Muscle layer of colon (tissue), 2 donors: ENCODE measurements around the gene SOX12.

Source experiments
- H3K27ac ChIP-seq: one replicate; pipeline ENCODE4 v1.7.0; 2013; ENCODE audit warnings: low read depth, mild to moderate bottlenecking, low read length, moderate library complexity
- H3K27me3 ChIP-seq, 2 donors: one replicate each; pipeline ENCODE4 v1.7.0; 2013; ENCODE audit warnings: low read length in 2 of 2, mild to moderate bottlenecking in 2 of 2; ENCODE audit not compliant: insufficient read depth in 2 of 2, control insufficient read depth in 1 of 2
- H3K36me3 ChIP-seq: one replicate; pipeline ENCODE4 v1.7.0; 2013; ENCODE audit warnings: mild to moderate bottlenecking, low read length; ENCODE audit not compliant: insufficient read depth
- H3K4me1 ChIP-seq: one replicate; pipeline ENCODE4 v1.7.0; 2013; ENCODE audit warnings: mild to moderate bottlenecking, low read length; ENCODE audit not compliant: insufficient read depth
- H3K4me3 ChIP-seq, 2 donors: one replicate each; pipeline ENCODE4 v1.7.0; 2013; ENCODE audit warnings: low read length in 2 of 2, low read depth in 1 of 2, mild to moderate bottlenecking in 1 of 2, moderate library complexity in 1 of 2
- H3K9ac ChIP-seq: one replicate; pipeline ENCODE4 v1.7.0; 2013; ENCODE audit warnings: low read length
- H3K9me3 ChIP-seq: one replicate; pipeline ENCODE4 v1.7.0; 2013; ENCODE audit warnings: mild to moderate bottlenecking, low read length
- donor health status: abdominal sarcoma.
- donor health status: Adenocarcinoma of cecum.

The SOX12 gene

GRCh38 chr20:324177-325044 lies 941 bp upstream of the SOX12 start:
- Histone ChIP-seq H3K27me3 (no peaks in the 10 kb centered on the region), H3K9ac (peak overlapping the region; percentile 76), H3K27ac (peak overlapping the region; percentile 92), H3K36me3 (peaks cover 6% of the 10 kb centered on the region), H3K4me1 (peaks cover 20% of the 10 kb centered on the region), H3K4me3 (peak overlapping the region; percentile 56 to 94), H3K9me3 (no peaks in the 10 kb centered on the region)

- no peaks in the 10 kb centered on the region for H3K36me3 ChIP-seq
- no peaks in the 10 kb centered on the region for H3K27me3 ChIP-seq
- peak overlapping the region; percentile 68 to 84 for H3K4me3 ChIP-seq
- no peak overlapping the region for H3K9ac ChIP-seq
- peaks cover 33% of the 10 kb centered on the region for H3K4me1 ChIP-seq
- no peaks in the 10 kb centered on the region for H3K9me3 ChIP-seq
- peak overlapping the region; percentile 75 for H3K27ac ChIP-seq
These were observed 715 bp downstream of the SOX12 start for GRCh38 chr20:325889-326644.

GRCh38 chr20:326645-327185 lies 1.4 kb downstream of the SOX12 start:
- H3K9me3 ChIP-seq, result no peaks in the 10 kb centered on the region
- peaks cover 33% of the 10 kb centered on the region for H3K4me1 ChIP-seq
- peak overlapping the region; percentile 68 to 84 for H3K4me3 ChIP-seq
- H3K9ac ChIP-seq, result no peak overlapping the region
- no peaks in the 10 kb centered on the region for H3K27me3 ChIP-seq
- no peaks in the 10 kb centered on the region for H3K36me3 ChIP-seq
- peak overlapping the region; percentile 75 for H3K27ac ChIP-seq

DNA sequence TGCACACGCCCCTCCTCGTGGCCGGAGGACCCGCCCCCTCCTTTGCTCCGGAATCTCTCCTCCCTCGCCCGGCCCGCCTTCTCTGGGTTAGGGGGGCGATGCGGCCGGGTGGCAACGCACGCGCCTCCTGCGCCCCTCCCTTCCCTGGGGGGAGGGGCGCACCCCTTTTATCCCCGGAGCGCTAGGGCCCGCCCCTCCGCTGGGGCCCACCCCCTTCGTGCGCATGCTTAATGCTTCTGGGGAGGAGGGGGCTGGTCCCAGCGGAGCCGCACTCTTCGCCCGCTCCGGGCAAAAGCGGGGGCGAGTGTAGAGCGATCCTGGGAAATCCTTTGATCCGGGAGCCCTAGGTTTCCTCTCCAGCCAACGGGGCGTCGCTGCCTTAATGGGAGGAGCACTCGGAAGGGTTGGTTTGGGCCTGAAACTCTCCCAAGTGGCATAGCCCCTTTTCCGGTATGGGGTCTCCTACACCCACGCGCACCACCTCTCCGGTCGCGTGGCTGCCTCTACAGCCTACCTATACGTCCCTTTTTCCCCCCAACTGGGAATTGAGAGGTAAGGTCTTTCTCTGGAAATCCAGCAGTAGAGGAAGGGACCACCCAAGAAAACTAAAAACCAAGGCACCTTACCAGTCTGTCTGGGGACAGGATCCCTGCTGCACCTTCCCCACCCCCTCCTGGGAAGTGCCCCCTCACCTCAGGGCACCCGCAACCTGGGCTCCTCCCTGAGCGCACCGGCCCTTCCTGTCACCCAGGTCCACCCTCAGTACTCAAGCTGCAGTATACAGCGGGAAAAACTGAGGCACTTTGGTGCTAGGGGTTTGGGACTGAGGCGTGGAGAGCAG lies 2.1 kb downstream of the SOX12 start:
- H3K4me1 ChIP-seq, result peaks cover 33% of the 10 kb centered on the region
- peak overlapping the region; percentile 82 for H3K9ac ChIP-seq
- H3K9me3 ChIP-seq, result no peaks in the 10 kb centered on the region
- peak overlapping the region; percentile 75 for H3K27ac ChIP-seq
- no peaks in the 10 kb centered on the region for H3K36me3 ChIP-seq
- H3K4me3 ChIP-seq, result peak overlapping the region; percentile 68 to 84
- no peaks in the 10 kb centered on the region for H3K27me3 ChIP-seq

GRCh38 chr20:328027-328974 lies 2.9 kb downstream of the SOX12 start:
- Histone ChIP-seq H3K9ac (peak overlapping the region; percentile 82), H3K4me1 (peaks cover 33% of the 10 kb centered on the region), H3K9me3 (no peaks in the 10 kb centered on the region), H3K4me3 (peak overlapping the region; percentile 68 to 84), H3K36me3 (no peaks in the 10 kb centered on the region), H3K27me3 (no peaks in the 10 kb centered on the region), H3K27ac (peak overlapping the region; percentile 75)

- Histone ChIP-seq H3K9ac (no peak overlapping the region), H3K9me3 (no peaks in the 10 kb centered on the region), H3K27me3 (no peaks in the 10 kb centered on the region), H3K27ac (peak overlapping the region; percentile 24), H3K4me3 (no peak overlapping the region), H3K4me1 (peaks cover 29% of the 10 kb centered on the region), H3K36me3 (no peaks in the 10 kb centered on the region)
These were observed 3.8 kb downstream of the SOX12 start for GRCh38 chr20:328975-329695.

- no peaks in the 10 kb centered on the region for H3K27me3 ChIP-seq
- no peak overlapping the region for H3K4me3 ChIP-seq
- no peaks in the 10 kb centered on the region for H3K36me3 ChIP-seq
- peaks cover 29% of the 10 kb centered on the region for H3K4me1 ChIP-seq
- no peak overlapping the region for H3K27ac ChIP-seq
- no peaks in the 10 kb centered on the region for H3K9me3 ChIP-seq
- no peak overlapping the region for H3K9ac ChIP-seq
These were observed 4.5 kb downstream of the SOX12 start for GRCh38 chr20:329851-330232.

GRCh38 chr20:330233-331149 lies 5.1 kb downstream of the SOX12 start:
- Histone ChIP-seq H3K27me3 (no peaks in the 10 kb centered on the region), H3K27ac (no peak overlapping the region), H3K9me3 (no peaks in the 10 kb centered on the region), H3K4me3 (no peak overlapping the region), H3K36me3 (no peaks in the 10 kb centered on the region), H3K4me1 (peaks cover 29% of the 10 kb centered on the region), H3K9ac (no peak overlapping the region)

GRCh38 chr20:334578-334977 lies 9.2 kb downstream of the SOX12 start:
- Histone ChIP-seq H3K4me3 (no peak overlapping the region), H3K9ac (no peak overlapping the region), H3K27me3 (no peaks in the 10 kb centered on the region), H3K4me1 (peaks cover 13% of the 10 kb centered on the region), H3K27ac (no peak overlapping the region), H3K9me3 (no peaks in the 10 kb centered on the region), H3K36me3 (no peaks in the 10 kb centered on the region)
